GM18867 (cell line): ENCODE measurements around the gene PLEKHG4B.

ENCODE experiments used
- ATAC-seq: cut with Tn5 transposase; IDR thresholded peaks from one replicate; pipeline ENCODE4 v1.9.1; 2021; ENCODE audit warnings: mild to moderate bottlenecking, moderate library complexity; ENCODE audit not compliant: unreplicated experiment

The PLEKHG4B gene

GRCh38 chr5:128446-128845, 36.5 kb downstream of the PLEKHG4B start:
- ATAC-seq: no peak

GRCh38 chr5:129148-129547, 37.2 kb downstream of the PLEKHG4B start:
- ATAC-seq: no peak

GRCh38 chr5:129820-130219, 37.9 kb downstream of the PLEKHG4B start:
- no peak for ATAC-seq

GRCh38 chr5:130601-131131, 38.7 kb downstream of the PLEKHG4B start:
- ATAC-seq: no peak

- ATAC-seq: no peak
Observed at GRCh38 chr5:136901-137300, 44.9 kb downstream of the PLEKHG4B start.

GRCh38 chr5:137741-138140, 45.8 kb downstream of the PLEKHG4B start:
- ATAC-seq: no peak

- ATAC-seq: no peak
Observed at GRCh38 chr5:138936-139335, 47.0 kb downstream of the PLEKHG4B start.

- ATAC-seq: no peak
Observed at GRCh38 chr5:139579-140442, 47.8 kb downstream of the PLEKHG4B start.

DNA sequence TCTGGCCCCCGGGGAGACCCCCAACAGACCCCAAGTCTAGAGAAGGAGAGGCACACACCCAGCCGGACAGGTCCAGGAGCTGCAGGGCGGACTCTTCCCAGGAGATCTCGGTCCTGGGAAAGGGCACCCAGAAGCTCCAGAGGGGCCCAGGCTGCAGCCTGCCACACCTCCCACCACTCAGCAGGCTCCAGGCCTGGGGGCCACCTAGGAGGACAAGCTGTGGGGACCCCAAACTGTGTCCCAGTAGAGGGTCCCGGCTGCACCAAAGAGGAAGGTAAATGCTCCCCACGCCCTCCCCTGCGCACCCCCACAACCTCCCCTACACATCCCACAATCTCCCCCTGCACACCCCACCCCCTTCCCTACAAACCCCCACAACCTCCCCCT, 48.5 kb downstream of the PLEKHG4B start:
- no peak for ATAC-seq

GRCh38 chr5:141211-141610, 49.2 kb downstream of the PLEKHG4B start:
- no peak for ATAC-seq

- ATAC-seq: no peak
Observed at GRCh38 chr5:141761-142160, 49.8 kb downstream of the PLEKHG4B start.

GRCh38 chr5:142246-142810, 50.4 kb downstream of the PLEKHG4B start:
- no peak for ATAC-seq

- no peak for ATAC-seq
Observed at GRCh38 chr5:143041-143440, 51.1 kb downstream of the PLEKHG4B start.

DNA sequence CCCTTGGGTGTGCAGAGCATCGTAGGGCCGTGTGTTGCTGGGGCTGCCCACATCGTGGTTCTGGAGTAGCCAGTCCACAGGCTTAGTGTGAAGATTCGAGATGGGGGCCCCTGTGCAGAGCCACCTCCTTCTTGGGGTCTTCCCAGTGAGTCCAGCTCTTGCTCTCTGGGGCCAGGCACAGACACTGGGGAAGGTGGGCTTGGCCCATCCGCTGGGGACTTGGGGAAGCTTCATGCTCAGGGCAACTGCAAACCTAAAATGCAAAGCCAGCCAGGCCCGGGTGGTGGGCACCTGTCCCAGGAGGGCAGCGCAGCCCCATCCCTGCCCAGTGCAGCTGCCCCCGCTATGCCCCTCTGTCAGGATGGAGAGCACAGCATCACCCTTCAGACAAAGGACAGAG, 53.0 kb downstream of the PLEKHG4B start:
- ATAC-seq: no peak

- ATAC-seq: no peak
Observed at GRCh38 chr5:145585-146323, 53.8 kb downstream of the PLEKHG4B start.

DNA sequence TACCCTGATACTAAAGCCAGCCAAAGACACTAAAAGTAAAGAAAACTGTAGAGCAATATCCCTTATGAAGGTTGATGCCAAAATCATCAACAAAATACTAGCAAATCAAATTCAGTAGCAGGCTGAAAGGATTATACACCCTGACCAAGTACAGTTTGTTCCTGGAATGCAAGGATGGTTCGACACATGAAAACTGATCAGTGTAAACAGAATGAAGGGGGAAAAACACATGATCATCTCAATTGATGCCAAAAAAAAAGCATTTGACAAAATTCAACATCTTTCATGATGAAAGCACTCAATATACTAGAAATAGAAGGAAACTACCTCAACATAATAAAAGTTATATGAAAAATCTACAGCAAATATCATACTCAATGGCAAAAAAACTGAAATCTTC, 55.8 kb downstream of the PLEKHG4B start:
- no peak for ATAC-seq

GRCh38 chr5:149745-150485, 57.9 kb downstream of the PLEKHG4B start:
- ATAC-seq: no peak

DNA sequence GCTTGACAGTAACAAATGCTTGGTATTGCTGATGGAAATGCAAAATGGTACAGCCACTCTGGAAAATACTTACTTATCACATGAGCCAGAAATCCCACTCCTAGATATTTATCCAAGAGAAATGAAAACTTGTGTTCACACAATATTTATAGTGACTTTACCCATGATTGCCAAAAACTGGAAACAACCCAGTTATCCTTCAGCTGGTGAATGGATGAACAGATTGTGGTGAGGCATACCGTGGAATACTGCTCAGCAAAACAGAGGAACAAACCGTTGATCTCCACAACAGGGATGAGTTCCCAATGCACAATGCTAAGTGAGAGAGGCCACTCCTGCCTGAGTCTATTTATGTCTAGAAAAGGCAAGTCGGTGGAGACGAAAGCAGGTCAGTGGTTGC, 58.8 kb downstream of the PLEKHG4B start:
- ATAC-seq: no peak

DNA sequence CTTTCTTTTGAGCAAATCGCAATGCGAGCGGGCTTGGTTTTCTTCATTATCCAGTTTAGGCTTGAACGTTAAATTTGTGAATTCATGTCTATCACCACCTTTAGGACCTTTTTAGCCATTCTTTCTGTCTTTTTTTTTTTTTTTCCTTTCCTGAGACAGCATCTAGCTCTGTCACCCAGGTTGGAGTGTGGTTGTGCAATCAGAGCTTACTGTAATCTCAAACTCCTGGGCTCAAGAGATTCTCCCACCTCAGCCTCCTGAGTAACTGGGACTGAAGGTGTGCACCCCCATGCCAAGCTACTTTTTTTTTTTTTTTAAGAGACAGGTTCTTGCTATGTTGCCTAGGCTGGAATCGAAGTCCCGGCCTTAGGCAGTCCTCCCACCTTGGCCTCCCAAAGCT, 60.1 kb downstream of the PLEKHG4B start:
- ATAC-seq: no peak

DNA sequence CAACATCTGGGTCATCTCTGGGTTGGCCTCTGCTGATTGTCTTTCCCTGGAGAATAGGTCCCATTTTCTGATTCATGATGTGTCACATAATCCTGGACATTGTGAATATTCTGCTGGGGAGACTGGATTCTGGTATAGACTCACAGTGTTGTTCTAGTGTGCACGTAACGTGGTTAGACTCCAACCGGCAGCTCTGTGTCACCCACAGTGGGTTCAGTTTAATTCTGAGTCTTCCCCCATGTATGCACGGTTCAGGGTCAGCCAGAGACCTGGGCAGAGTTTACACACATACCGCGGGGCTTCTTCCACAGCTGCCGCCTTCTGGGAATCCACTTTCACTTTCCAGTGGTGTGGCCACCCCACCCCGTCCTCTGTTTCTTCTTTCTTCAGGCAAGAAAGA, 61.3 kb downstream of the PLEKHG4B start:
- no peak for ATAC-seq

DNA sequence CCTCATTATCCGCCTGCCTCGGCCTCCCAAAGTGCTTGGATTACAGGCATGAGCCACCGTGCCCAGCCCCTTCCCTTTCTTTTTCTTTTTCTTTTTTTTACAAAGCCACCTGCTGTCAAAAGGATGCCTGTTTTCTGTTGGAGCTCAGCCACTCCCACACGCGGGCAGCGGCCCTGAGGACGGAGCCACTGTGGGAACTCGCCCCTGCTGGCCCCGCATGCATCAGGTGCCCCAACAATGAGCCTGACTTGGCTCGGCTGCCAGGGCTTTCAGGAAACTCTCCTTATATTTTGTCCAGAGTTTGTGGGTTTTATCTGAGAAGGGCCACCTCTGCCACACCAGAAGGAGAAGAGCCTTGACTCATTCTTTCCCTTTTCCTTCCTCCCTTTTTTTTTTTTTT, 62.3 kb downstream of the PLEKHG4B start:
- no peak for ATAC-seq
